Forelimb muscle (tissue), 1 donor: ENCODE results near the gene FBH1. TPM values are rescaled to one million over a fixed set of nuclear protein-coding genes. Genes with fewer than 3 reads are reported as not detected.

Experiments
- DNase-seq: peaks from one replicate; pipeline ENCODE4 v3.0.0-alpha.2; 2013; ENCODE audit warnings: low read depth
- polyA plus RNA-seq: library from polyadenylated mRNA; unstranded; fragments of 120-200 nt; gene quantifications from one replicate; pipeline ENCODE4 v1.2.1, GENCODE V29; 2013; ENCODE audit not compliant: insufficient read length

FBH1 gene
- polyA plus RNA-seq, 1 donor, result 48.0 TPM

- no peak for DNase-seq
These were observed 87.6 kb downstream of the FBH1 start, which contains the start of gene IL15RA for GRCh38 chr10:5977471-5978229. Gene IL15RA (minus strand): TSS chr10:5977543. CDS start chr10:5977492, 51 bp downstream.

- no peak for DNase-seq
These were observed 88.1 kb downstream of the FBH1 start for GRCh38 chr10:5978230-5978489.

DNA sequence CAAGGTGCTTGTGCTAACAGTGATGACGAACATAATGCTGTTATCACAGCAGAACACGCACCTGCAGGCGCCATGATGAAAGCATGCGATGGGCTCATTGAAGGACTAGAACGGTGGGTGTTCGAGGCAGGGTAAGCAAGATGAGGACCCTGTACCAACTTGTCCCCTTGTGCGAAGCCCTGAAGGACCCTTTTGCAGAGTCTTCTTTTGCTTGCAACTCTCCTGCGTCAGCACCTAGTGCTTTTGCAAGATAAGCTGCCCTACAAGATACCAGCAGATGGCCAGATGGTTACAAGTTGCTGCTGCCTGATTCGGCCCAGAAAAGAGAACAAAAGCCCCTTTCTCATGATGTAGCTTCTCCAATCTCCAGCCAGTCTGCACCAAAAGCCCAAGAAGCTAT, 91.5 kb downstream of the FBH1 start:
- DNase-seq, result no peak

DNA sequence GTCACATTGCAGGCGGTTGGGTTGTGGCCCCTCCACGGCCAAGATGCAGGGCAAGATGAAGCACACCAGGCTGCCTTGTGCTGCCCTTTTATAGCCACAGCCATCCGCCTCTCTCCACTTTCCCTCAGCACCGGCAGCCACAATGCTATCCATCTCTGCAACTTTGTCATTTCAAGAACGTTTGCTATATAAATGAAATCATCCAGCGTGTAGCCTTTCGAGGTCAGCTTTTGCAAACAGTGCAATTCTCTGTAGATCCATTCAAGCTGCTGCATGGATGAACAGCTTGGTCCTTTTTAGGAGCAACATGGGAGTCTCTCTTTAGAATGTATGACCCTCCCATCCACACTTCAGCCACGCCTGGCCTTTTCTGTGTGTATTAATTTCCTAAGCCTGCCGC, 93.7 kb downstream of the FBH1 start:
- DNase-seq, result no peak

- no peak for DNase-seq
These were observed 95.0 kb downstream of the FBH1 start for GRCh38 chr10:5985029-5985428.

Other genes with a start within 250 kb of the FBH1 start
- gene ASB13, start 223.6 kb upstream of the FBH1 start, polyA plus RNA-seq, result 12.2 TPM
- 30.0 TPM for gene TASOR2, start 205.4 kb upstream of the FBH1 start, polyA plus RNA-seq
- 224 TPM for gene GDI2, start 76.8 kb upstream of the FBH1 start, polyA plus RNA-seq
- gene ANKRD16, start 350 bp upstream of the FBH1 start, polyA plus RNA-seq, result 7.3 TPM
- 2.2 TPM for gene IL15RA, start 87.3 kb downstream of the FBH1 start, polyA plus RNA-seq
- gene IL2RA, start 172.1 kb downstream of the FBH1 start, polyA plus RNA-seq, result not detected
- gene RBM17, start 198.8 kb downstream of the FBH1 start, polyA plus RNA-seq, result 104 TPM